ENCODE measurements around the gene SKA3.

Gene SKA3

DNA sequence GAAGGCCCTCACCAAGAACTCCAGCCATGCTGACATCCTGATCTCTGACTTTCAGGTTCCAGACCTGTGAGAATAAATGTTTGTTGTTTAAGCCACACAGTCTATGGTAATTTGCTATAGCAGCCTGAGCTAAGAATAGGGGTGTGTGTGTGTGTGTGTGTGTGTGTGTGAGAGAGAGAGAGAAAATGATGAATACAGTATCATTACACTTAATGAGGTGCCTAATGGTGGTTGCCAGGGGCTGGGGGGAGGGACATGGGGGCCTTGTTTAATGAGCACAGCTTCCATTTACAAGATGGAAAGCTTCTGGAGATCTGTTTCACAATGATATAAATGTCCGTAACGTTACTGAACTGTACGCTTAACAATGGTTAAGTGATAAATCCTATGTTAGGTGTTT lies 61.1 kb downstream of the SKA3 start:
- no peak for DNase-seq (ENCODE audit: low spot score)

DNA sequence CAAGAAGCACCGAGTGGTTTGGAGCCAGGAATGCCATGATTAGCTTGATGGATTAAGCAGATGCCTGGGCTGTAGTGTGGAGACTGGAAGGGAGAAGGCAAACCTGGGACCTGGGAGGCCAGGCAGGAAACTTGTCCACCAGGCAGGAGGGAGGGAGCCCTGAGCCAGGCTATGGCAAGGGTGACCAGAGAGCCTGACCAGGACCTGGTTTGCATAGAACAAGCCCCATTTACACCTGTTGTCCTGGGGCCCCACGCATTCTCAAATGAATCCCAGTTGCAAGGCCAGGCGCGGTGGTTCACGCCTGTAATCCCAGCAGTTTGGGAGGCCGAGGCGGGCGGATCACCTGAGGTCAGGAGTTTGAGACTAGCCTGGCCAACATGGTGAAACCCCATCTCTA lies 64.8 kb downstream of the SKA3 start:
- DNase-seq (ENCODE audit: low spot score), result no peak

DNA sequence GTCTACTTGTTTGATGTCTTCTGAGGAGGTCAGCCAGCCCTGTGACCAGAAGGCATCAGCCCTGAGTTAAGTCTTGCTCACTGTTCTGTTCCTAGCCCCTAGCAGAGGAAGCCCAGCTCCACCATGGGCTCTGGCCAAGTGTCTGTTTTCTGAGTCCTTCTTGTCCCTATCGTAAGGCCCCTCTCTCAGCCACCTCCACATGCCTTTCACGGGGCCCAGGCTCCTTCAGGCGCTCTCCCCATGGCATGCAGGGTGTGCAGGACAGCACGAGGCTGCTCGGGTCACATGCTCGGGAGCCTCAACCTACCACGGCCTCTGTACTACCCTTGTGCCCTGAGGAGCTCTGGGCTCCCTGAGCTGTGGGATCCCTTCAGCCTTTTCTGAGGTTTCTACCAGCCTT lies 67.2 kb downstream of the SKA3 start:
- no peak for DNase-seq (ENCODE audit: low spot score)

DNA sequence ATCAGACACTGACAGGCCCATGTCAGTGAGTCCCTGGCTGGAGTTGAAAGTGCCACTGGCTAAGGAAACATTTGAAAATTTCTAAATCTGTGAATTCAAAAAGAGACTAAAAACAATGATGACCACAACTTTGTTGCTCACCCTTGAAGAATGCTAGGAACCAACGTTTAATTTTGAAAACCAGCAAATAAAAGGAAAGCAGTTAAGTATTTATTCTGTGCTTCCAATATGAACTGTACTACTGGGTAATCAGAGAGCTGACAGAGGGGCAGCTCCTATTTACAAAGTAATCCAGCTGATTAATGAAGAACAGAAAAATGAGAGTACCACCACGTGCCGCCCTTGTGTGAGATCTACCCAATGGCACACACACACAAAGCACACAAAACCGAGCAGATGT lies 70.3 kb downstream of the SKA3 start:
- no peak for DNase-seq (ENCODE audit: low spot score)

DNA sequence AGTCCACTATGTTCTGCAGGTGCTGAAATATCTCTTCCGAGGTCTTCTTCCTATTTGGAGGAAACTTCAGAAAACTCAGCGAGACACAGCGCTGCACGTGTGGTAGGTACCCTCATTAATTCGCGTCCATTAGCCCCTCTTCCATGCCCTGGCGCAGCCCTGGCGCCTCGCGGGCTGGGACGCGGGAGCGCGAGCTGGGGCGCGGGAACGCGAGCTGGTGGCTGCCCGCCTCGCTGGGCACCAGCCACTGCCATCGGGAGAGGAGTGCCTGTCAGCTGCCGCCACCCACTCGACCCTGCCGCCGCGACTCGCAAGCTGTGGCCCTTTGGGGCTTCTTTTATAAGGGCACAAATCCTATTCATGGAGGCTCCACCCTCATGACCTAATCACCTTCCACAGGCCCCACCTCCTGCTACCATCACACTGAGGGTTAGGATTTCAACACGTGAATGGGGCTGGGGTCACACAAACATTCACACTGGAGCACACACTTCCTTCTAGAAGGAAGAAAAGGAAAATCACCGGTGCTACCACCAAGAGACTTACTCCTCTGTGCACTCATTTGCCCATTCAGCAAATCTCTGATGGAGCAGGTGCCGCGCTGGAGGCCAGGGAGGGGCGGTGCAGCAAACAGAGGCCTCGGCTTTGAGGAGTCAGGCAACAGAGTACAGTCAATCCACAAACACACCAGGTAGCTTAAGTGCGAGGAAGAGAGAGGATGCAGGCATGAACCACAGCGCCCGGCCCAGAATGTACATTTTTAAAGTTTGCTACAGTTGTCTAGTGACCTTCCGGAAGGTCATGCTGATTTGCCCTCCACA lies 71.9 kb downstream of the SKA3 start:
- no peak for DNase-seq (ENCODE audit: low spot score)

All from hematopoietic multipotent progenitor cell treated with erythropoietin and hydrocortisone succinate and interleukin-3 and kit ligand, for 17 days (in vitro differentiated cells).